ENCODE results near the gene MSTO1. TPM values are rescaled to one million over a fixed set of nuclear protein-coding genes. Genes with fewer than 3 reads are reported as not detected.

The MSTO1 gene
- total and polyA plus RNA-seq, 5 donors from 2014 or later, result 7.0 to 46.0 (median 11.7) TPM

DNA sequence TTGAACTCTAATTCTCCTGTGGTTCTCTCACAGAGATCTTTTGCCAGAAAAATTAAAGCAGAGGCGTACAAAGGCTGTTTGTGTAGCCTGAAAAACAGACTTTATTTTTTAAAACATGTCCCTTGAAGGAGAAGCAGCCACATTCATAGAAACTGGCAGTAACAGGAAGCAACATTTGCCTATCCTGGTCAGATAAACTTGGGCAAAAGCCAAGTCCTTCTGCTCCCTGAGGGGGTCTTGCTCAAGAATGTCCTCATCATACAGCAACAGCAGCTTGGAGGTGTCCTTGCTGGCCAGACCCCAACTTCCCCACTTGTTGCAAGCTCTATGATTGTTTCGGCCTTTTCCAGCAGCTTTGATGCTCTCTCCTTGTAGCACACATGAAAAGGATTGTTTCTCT lies 36.3 kb downstream of the MSTO1 start:
- Mint-ChIP-seq H3K4me1 (no peaks in the 10 kb centered on the region), H3K9me3 (peaks cover 0 to 17% (median 0%) of the 10 kb centered on the region in 7 donors), H3K36me3 (peaks cover 6% of the 10 kb centered on the region), H3K27ac (no peak overlapping the region), H3K4me3 (no peak overlapping the region), H3K27me3 (peaks cover 9% of the 10 kb centered on the region)
- Histone ChIP-seq H3K9me3 (ENCODE audit: control insufficient read depth in 2 of 2, low read length in 2 of 2) (peaks cover 12 to 16% of the 10 kb centered on the region in 2 experiments), H3K4me3 (ENCODE audit: low read depth, low read length) (no peak overlapping the region), H3K4me1 (ENCODE audit: control insufficient read depth, insufficient read depth, low read length, poor library complexity, severe bottlenecking) (no peaks in the 10 kb centered on the region), H3K36me3 (ENCODE audit: control insufficient read depth, insufficient read depth, low read length) (no peaks in the 10 kb centered on the region), H3K27me3 (ENCODE audit: control insufficient read depth, insufficient read depth, low read length) (no peaks in the 10 kb centered on the region), H3K27ac (ENCODE audit: insufficient read depth, low read length, poor library complexity, severe bottlenecking) (no peak overlapping the region)
- ATAC-seq (ENCODE audit: low read depth in 2 of 2) (no peak), DNase-seq (no peak)

DNA sequence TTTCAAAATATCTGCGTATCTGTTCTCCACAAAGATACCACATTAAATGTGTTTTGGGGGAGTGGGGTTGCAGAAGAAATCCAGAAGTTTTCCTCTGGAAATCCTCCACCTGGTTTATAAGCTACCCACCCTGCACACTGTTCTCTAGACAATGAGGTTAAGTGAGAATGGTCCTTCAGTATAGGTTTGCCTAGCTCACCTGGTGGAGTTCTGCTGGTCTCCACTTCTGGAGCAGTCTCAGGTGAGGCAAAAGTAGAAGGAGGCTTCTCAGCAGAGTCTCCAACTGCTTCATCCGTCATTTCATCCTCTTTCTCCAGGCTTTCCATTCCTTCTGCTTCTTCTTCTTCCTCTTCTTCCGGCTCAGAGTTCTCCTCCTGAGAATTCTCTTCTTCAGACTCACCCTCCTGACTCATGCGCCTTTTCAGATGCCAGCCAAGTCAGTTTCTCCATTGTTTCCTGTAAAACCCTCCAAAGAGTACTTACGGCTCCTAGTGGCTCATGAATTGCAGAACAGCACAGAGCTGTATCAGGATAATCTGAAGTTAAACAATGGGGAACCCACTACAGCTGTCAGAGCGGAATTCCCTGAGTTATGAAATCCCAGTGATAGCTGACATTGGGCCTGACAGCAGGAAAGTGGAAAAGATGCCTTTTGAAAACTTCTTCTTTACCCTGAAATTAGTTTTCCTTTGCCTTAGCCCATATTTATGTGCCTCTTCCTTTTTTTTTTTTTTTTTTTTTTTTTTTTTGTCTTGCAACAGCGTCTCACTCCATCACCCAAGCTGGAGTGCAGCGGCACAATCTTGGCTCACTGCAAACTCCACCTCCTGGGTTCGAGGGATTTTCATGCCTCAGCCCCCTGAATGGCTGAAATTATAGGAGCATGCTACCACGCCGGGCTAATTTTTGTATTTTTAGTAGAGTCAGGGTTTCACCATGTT lies 38.5 kb downstream of the MSTO1 start:
- H3K4me3 Mint-ChIP-seq, result no peak overlapping the region
- no peaks in the 10 kb centered on the region for H3K36me3 ChIP-seq (ENCODE audit: control insufficient read depth, insufficient read depth, low read length)
- H3K27ac Mint-ChIP-seq, result no peak overlapping the region
- DNase-seq (no peak), ATAC-seq (ENCODE audit: low read depth in 2 of 2) (no peak)
- H3K27me3 ChIP-seq (ENCODE audit: control insufficient read depth, insufficient read depth, low read length), result no peaks in the 10 kb centered on the region
- H3K9me3 Mint-ChIP-seq, result no peaks in the 10 kb centered on the region
- peaks cover 5% of the 10 kb centered on the region for H3K27me3 Mint-ChIP-seq
- no peak overlapping the region for H3K4me3 ChIP-seq (ENCODE audit: low read depth, low read length)
- no peaks in the 10 kb centered on the region for H3K4me1 Mint-ChIP-seq
- no peak overlapping the region for H3K27ac ChIP-seq (ENCODE audit: insufficient read depth, low read length, poor library complexity, severe bottlenecking)
- H3K9me3 ChIP-seq (ENCODE audit: control insufficient read depth in 2 of 2, low read length in 2 of 2), result no peaks in the 10 kb centered on the region
- no peaks in the 10 kb centered on the region for H3K4me1 ChIP-seq (ENCODE audit: control insufficient read depth, insufficient read depth, low read length, poor library complexity, severe bottlenecking)
- H3K36me3 Mint-ChIP-seq, result no peaks in the 10 kb centered on the region

- H3K27ac ChIP-seq (ENCODE audit: insufficient read depth, low read length, poor library complexity, severe bottlenecking), result no peak overlapping the region
Observed at GRCh38 chr1:155649676-155650075, 39.7 kb downstream of the MSTO1 start.

DNA sequence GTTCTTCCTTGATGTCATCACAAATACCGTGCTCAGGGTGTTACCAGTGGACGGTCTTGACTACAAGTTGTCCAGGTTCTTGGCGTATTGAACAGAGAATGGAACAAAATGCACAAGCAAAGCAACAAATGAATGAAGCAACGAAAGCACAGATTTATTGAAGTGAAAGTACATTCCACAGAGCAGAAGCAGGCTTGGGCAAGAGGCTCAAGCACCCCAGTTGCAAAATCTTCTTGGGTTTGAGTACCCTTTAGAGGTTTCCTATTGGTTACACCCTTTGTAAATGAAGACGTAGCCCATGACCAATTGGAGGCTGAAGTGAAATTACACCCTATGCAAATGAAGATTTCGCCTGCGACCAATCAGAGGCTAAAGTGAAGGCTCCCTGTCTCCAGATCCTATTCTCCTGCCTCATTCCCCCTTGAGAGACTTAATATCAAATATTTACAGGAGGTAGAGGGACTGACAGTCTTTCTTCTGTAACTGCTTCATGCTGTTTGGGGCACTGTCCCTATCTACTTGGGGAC lies 40.3 kb downstream of the MSTO1 start:
- H3K27ac ChIP-seq (ENCODE audit: insufficient read depth, low read length, poor library complexity, severe bottlenecking), result no peak overlapping the region
- Mint-ChIP-seq H3K27me3 (peaks cover 5% of the 10 kb centered on the region), H3K36me3 (no peaks in the 10 kb centered on the region), H3K9me3 (no peaks in the 10 kb centered on the region), H3K27ac (peak overlapping the region in 1 of 3 donors; percentile 20), H3K4me1 (no peaks in the 10 kb centered on the region), H3K4me3 (no peak overlapping the region)
- H3K36me3 ChIP-seq (ENCODE audit: control insufficient read depth, insufficient read depth, low read length), result no peaks in the 10 kb centered on the region
- no peak overlapping the region for H3K4me3 ChIP-seq (ENCODE audit: low read depth, low read length)
- DNase-seq (no peak), ATAC-seq (ENCODE audit: low read depth in 2 of 2) (no peak)
- H3K9me3 ChIP-seq (ENCODE audit: control insufficient read depth in 2 of 2, low read length in 2 of 2), result no peaks in the 10 kb centered on the region
- no peaks in the 10 kb centered on the region for H3K27me3 ChIP-seq (ENCODE audit: control insufficient read depth, insufficient read depth, low read length)
- no peaks in the 10 kb centered on the region for H3K4me1 ChIP-seq (ENCODE audit: control insufficient read depth, insufficient read depth, low read length, poor library complexity, severe bottlenecking)

More at GRCh38 chr1:155649676-155650075, 39.7 kb downstream of the MSTO1 start:
- Mint-ChIP-seq H3K36me3 (no peaks in the 10 kb centered on the region), H3K27ac (peak overlapping the region in 1 of 3 donors; percentile 20), H3K27me3 (peaks cover 5% of the 10 kb centered on the region), H3K4me1 (no peaks in the 10 kb centered on the region), H3K9me3 (no peaks in the 10 kb centered on the region), H3K4me3 (no peak overlapping the region)
- H3K9me3 ChIP-seq (ENCODE audit: control insufficient read depth in 2 of 2, low read length in 2 of 2), result no peaks in the 10 kb centered on the region
- H3K4me1 ChIP-seq (ENCODE audit: control insufficient read depth, insufficient read depth, low read length, poor library complexity, severe bottlenecking), result no peaks in the 10 kb centered on the region
- H3K36me3 ChIP-seq (ENCODE audit: control insufficient read depth, insufficient read depth, low read length), result no peaks in the 10 kb centered on the region
- DNase-seq (no peak), ATAC-seq (ENCODE audit: low read depth in 2 of 2) (no peak)
- no peaks in the 10 kb centered on the region for H3K27me3 ChIP-seq (ENCODE audit: control insufficient read depth, insufficient read depth, low read length)
- no peak overlapping the region for H3K4me3 ChIP-seq (ENCODE audit: low read depth, low read length)

- no peaks in the 10 kb centered on the region for H3K27me3 ChIP-seq (ENCODE audit: control insufficient read depth, insufficient read depth, low read length)
- peak overlapping the region in 1 of 3 donors; percentile 52 for H3K27ac Mint-ChIP-seq
- H3K4me3 ChIP-seq (ENCODE audit: low read depth, low read length), result no peak overlapping the region
- no peak for ATAC-seq (ENCODE audit: low read depth in 2 of 2)
- no peak overlapping the region for H3K27ac ChIP-seq (ENCODE audit: insufficient read depth, low read length, poor library complexity, severe bottlenecking)
- H3K4me3 Mint-ChIP-seq, result no peak overlapping the region
- no peaks in the 10 kb centered on the region for H3K36me3 Mint-ChIP-seq
- DNase-seq, result no peak
- H3K4me1 Mint-ChIP-seq, result no peaks in the 10 kb centered on the region
- no peaks in the 10 kb centered on the region for H3K36me3 ChIP-seq (ENCODE audit: control insufficient read depth, insufficient read depth, low read length)
- no peaks in the 10 kb centered on the region for H3K9me3 ChIP-seq (ENCODE audit: control insufficient read depth in 2 of 2, low read length in 2 of 2)
- H3K27me3 Mint-ChIP-seq, result no peaks in the 10 kb centered on the region
- no peaks in the 10 kb centered on the region for H3K9me3 Mint-ChIP-seq
- no peaks in the 10 kb centered on the region for H3K4me1 ChIP-seq (ENCODE audit: control insufficient read depth, insufficient read depth, low read length, poor library complexity, severe bottlenecking)
Observed at GRCh38 chr1:155651861-155652661, 42.0 kb downstream of the MSTO1 start.

- H3K9me3 Mint-ChIP-seq, result no peaks in the 10 kb centered on the region
- no peaks in the 10 kb centered on the region for H3K4me1 Mint-ChIP-seq
- no peaks in the 10 kb centered on the region for H3K36me3 ChIP-seq (ENCODE audit: control insufficient read depth, insufficient read depth, low read length)
- H3K27me3 Mint-ChIP-seq, result no peaks in the 10 kb centered on the region
- H3K4me3 ChIP-seq (ENCODE audit: low read depth, low read length), result no peak overlapping the region
- DNase-seq, result no peak
- H3K27ac Mint-ChIP-seq, result no peak overlapping the region
- H3K4me3 Mint-ChIP-seq, result no peak overlapping the region
- H3K4me1 ChIP-seq (ENCODE audit: control insufficient read depth, insufficient read depth, low read length, poor library complexity, severe bottlenecking), result no peaks in the 10 kb centered on the region
- no peaks in the 10 kb centered on the region for H3K9me3 ChIP-seq (ENCODE audit: control insufficient read depth in 2 of 2, low read length in 2 of 2)
- H3K27ac ChIP-seq (ENCODE audit: insufficient read depth, low read length, poor library complexity, severe bottlenecking), result no peak overlapping the region
- ATAC-seq (ENCODE audit: low read depth in 2 of 2), result no peak
- no peaks in the 10 kb centered on the region for H3K27me3 ChIP-seq (ENCODE audit: control insufficient read depth, insufficient read depth, low read length)
- no peaks in the 10 kb centered on the region for H3K36me3 Mint-ChIP-seq
Observed at GRCh38 chr1:155652951-155653350, 42.9 kb downstream of the MSTO1 start.

GRCh38 chr1:155657463-155657862 lies 47.4 kb downstream of the MSTO1 start:
- Mint-ChIP-seq H3K9me3 (no peaks in the 10 kb centered on the region), H3K27me3 (no peaks in the 10 kb centered on the region), H3K27ac (no peak overlapping the region), H3K36me3 (peaks cover 34% of the 10 kb centered on the region), H3K4me1 (no peaks in the 10 kb centered on the region), H3K4me3 (no peak overlapping the region)
- H3K27ac ChIP-seq (ENCODE audit: insufficient read depth, low read length, poor library complexity, severe bottlenecking), result no peak overlapping the region
- H3K36me3 ChIP-seq (ENCODE audit: control insufficient read depth, insufficient read depth, low read length), result peaks cover 36% of the 10 kb centered on the region
- no peak overlapping the region for H3K4me3 ChIP-seq (ENCODE audit: low read depth, low read length)
- H3K9me3 ChIP-seq (ENCODE audit: control insufficient read depth in 2 of 2, low read length in 2 of 2), result no peaks in the 10 kb centered on the region
- no peaks in the 10 kb centered on the region for H3K4me1 ChIP-seq (ENCODE audit: control insufficient read depth, insufficient read depth, low read length, poor library complexity, severe bottlenecking)
- H3K27me3 ChIP-seq (ENCODE audit: control insufficient read depth, insufficient read depth, low read length), result no peaks in the 10 kb centered on the region
- no peak for ATAC-seq (ENCODE audit: low read depth in 2 of 2)
- DNase-seq, result no peak

Data from CD4-positive, CD25-positive, alpha-beta regulatory T cell (primary cell).